ENCODE data around the gene TASL.

Gene TASL, protein sequence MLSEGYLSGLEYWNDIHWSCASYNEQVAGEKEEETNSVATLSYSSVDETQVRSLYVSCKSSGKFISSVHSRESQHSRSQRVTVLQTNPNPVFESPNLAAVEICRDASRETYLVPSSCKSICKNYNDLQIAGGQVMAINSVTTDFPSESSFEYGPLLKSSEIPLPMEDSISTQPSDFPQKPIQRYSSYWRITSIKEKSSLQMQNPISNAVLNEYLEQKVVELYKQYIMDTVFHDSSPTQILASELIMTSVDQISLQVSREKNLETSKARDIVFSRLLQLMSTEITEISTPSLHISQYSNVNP

GRCh38 chrX:30577362-30577991 lies at the start of gene TASL:
Gene TASL, minus strand, starts transcription at chrX:30577766. Its CDS starts 17,411 bp downstream, at chrX:30560355.
- TF ChIP-seq, protein P1, sequence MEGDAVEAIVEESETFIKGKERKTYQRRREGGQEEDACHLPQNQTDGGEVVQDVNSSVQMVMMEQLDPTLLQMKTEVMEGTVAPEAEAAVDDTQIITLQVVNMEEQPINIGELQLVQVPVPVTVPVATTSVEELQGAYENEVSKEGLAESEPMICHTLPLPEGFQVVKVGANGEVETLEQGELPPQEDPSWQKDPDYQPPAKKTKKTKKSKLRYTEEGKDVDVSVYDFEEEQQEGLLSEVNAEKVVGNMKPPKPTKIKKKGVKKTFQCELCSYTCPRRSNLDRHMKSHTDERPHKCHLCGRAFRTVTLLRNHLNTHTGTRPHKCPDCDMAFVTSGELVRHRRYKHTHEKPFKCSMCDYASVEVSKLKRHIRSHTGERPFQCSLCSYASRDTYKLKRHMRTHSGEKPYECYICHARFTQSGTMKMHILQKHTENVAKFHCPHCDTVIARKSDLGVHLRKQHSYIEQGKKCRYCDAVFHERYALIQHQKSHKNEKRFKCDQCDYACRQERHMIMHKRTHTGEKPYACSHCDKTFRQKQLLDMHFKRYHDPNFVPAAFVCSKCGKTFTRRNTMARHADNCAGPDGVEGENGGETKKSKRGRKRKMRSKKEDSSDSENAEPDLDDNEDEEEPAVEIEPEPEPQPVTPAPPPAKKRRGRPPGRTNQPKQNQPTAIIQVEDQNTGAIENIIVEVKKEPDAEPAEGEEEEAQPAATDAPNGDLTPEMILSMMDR (IDR thresholded peaks at IDR 0.05; ENCODE audit: low read depth, low read length), result no peak
- H3K4me3 ChIP-seq (ENCODE audit: low read depth, low read length), result no peak within 1 kb of the TSS

DNA sequence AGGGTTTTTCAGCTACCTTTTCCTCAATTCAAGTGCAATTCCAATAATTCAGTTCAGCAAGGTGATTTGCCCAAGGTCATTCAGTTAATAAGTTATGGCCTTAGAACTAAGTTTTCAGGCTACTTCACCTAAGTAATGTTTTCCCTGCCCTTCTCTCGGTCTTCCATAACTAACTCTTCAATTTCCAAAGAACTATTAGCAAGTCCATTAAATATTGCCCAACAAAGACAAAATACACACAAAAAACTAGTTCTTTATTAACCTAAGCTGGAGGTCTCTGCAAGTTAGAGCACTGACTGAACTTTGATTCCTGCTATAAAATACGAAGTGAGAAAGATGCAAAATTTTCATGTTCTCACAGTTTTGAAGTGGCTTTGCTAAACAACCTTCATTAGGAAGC lies 48.8 kb upstream of the TASL start:
- TF ChIP-seq, protein P1 (IDR thresholded peaks at IDR 0.05; ENCODE audit: low read depth, low read length), result no peak
- H3K4me3 ChIP-seq (ENCODE audit: low read depth, low read length), result no peak overlapping the region

- no peak overlapping the region for H3K4me3 ChIP-seq (ENCODE audit: low read depth, low read length)
- TF ChIP-seq, protein P1 (IDR thresholded peaks at IDR 0.05; ENCODE audit: low read depth, low read length), result no peak
Measured at GRCh38 chrX:30622361-30622760, 44.8 kb upstream of the TASL start.

GRCh38 chrX:30620980-30621618 lies 43.5 kb upstream of the TASL start:
- H3K4me3 ChIP-seq (ENCODE audit: low read depth, low read length), result no peak overlapping the region
- TF ChIP-seq, protein P1 (IDR thresholded peaks at IDR 0.05; ENCODE audit: low read depth, low read length), result no peak

DNA sequence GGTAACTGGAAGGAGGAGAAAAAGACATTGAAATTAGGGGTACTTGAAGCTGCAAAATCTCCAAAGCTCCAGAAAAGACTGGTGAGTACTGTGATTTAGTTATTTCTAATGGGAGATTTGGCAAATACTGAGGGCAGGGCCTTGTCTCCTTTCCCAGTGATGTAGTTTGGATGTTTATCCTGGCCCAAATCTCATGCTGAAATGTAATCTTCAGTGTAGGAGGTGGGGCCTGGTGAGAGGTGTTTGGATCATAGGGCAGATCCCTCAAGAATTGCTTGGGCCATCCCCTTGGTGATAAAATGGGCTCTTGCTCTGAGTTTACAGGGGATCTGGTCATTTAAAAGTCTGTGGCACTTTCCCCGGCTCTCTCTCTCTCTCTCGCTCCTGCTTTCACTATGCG lies 42.6 kb upstream of the TASL start:
- TF ChIP-seq, protein P1 (IDR thresholded peaks at IDR 0.05; ENCODE audit: low read depth, low read length), result no peak
- no peak overlapping the region for H3K4me3 ChIP-seq (ENCODE audit: low read depth, low read length)

- no peak overlapping the region for H3K4me3 ChIP-seq (ENCODE audit: low read depth, low read length)
- TF ChIP-seq, protein P1 (IDR thresholded peaks at IDR 0.05; ENCODE audit: low read depth, low read length), result no peak
Measured at GRCh38 chrX:30618160-30618765, 40.7 kb upstream of the TASL start.
